Tibial nerve (tissue), 4 donors: Measurements from ENCODE around the gene ZPLD1. TPM values are rescaled to one million over a fixed set of nuclear protein-coding genes. Genes with fewer than 3 reads are reported as not detected.

Experiments
- DNase-seq, 2 donors: peaks; one replicate each; pipeline ENCODE4 v3.0.0-alpha.2; 2019; ENCODE audit warnings: low spot score in 2 of 2
- H3K27ac ChIP-seq, 4 donors: fragments of 200-600 bp; sonication (generic) in 3 of 4; one replicate each; pipeline ENCODE4 v1.5.1; 2017 to 2019; ENCODE audit warnings: mild to moderate bottlenecking in 1 of 4
- H3K27me3 ChIP-seq, 2 donors: fragments of 200-600 bp; sonication (generic) in 1 of 2; one replicate each; pipeline versions ENCODE4 v1.5.1 to v1.6.0; 2017 to 2019
- H3K36me3 ChIP-seq, 3 donors: fragments of 200-600 bp; sonication (generic); one replicate each; pipeline ENCODE4 v1.5.1; 2018 to 2019
- H3K4me1 ChIP-seq, 4 donors: fragments of 200-600 bp; sonication (generic) in 3 of 4; one replicate each; pipeline ENCODE4 v1.5.1; 2017 to 2019
- H3K4me3 ChIP-seq, 4 donors: fragments of 200-600 bp; sonication (generic) in 3 of 4; one replicate each; pipeline ENCODE4 v1.5.1; 2017 to 2019; ENCODE audit warnings: mild to moderate bottlenecking in 1 of 4, moderate library complexity in 1 of 4
- H3K9me3 ChIP-seq, 4 donors: fragments of 200-600 bp; sonication (generic) in 3 of 4; one replicate each; pipeline ENCODE4 v1.5.1; 2017 to 2019
- CTCF ChIP-seq, 5 experiments: fragments of 200-600 bp in 3 of 5; fragments of 450-650 bp in 2 of 5; sonication (generic) in 3 of 5; IDR thresholded peaks; one replicate each; pipeline ENCODE4 v1.5.1; 2016 to 2019; ENCODE audit warnings: antibody characterized with exemption in 5 of 5, mild to moderate bottlenecking in 3 of 5, moderate library complexity in 2 of 5
- EP300 ChIP-seq, 2 donors: sonication (generic); formaldehyde crosslinking; IDR thresholded peaks; one replicate each; pipeline ENCODE4 v1.6.1; 2017; ENCODE audit warnings: antibody characterized with exemption in 2 of 2, mild to moderate bottlenecking in 1 of 2
- POLR2A ChIP-seq, 2 donors: fragments of 450-650 bp; IDR thresholded peaks; one replicate each; pipeline ENCODE4 v1.6.1; 2017; ENCODE audit warnings: antibody characterized with exemption in 2 of 2, mild to moderate bottlenecking in 2 of 2, moderate library complexity in 2 of 2
- WGBS, 2 donors: methylation state at CpG; one replicate each; pipeline ENCODE4 v1.1.5; 2018; 5-methylcytosine and 5-hydroxymethylcytosine counted together
- total RNA-seq, 4 donors: library from RNA; depleted of rRNA; stranded (reverse); fragments of >200 nt; gene quantifications; one replicate each; pipeline ENCODE4 v1.1.0, GENCODE V29; 2016

The ZPLD1 gene
- total RNA-seq, result not detected

GRCh38 chr3:102434715-102435114, at the start of gene ZPLD1:
ZPLD1 (plus strand) TSS chr3:102435015; CDS start chr3:102438488, 3,473 bp downstream.
- Histone ChIP-seq H3K36me3 (peaks cover 0 to 3% (median 0%) of the 10 kb centered on the region in 3 donors), H3K4me1 (no peaks in the 10 kb centered on the region), H3K4me3 (no peak within 1 kb of the TSS), H3K27me3 (no peaks in the 10 kb centered on the region), H3K9me3 (no peaks in the 10 kb centered on the region), H3K27ac (no peak within 1 kb of the TSS)
- DNase-seq, result no peak
- TF ChIP-seq CTCF (IDR thresholded peaks at IDR 0.05), result no peak
- TF ChIP-seq EP300 (IDR thresholded peaks at IDR 0.05), result no peak
- no peak for TF ChIP-seq POLR2A (IDR thresholded peaks at IDR 0.05)

- Histone ChIP-seq H3K4me1 (no peaks in the 10 kb centered on the region), H3K27me3 (no peaks in the 10 kb centered on the region), H3K36me3 (no peaks in the 10 kb centered on the region), H3K9me3 (peaks cover 0 to under 1% (median 0%) of the 10 kb centered on the region in 4 donors), H3K4me3 (no peak overlapping the region), H3K27ac (no peak overlapping the region)
- no peak for DNase-seq
- WGBS, 2 donors, result 72 to 85% methylated on average over 7 of the region's 7 CpGs
- no peak for TF ChIP-seq EP300 (IDR thresholded peaks at IDR 0.05)
- TF ChIP-seq POLR2A (IDR thresholded peaks at IDR 0.05), result no peak
- no peak for TF ChIP-seq CTCF (IDR thresholded peaks at IDR 0.05)
Observed at GRCh38 chr3:102390171-102390864, 44.5 kb upstream of the ZPLD1 start.

GRCh38 chr3:102390916-102391315, 43.9 kb upstream of the ZPLD1 start:
- Histone ChIP-seq H3K27me3 (no peaks in the 10 kb centered on the region), H3K4me1 (no peaks in the 10 kb centered on the region), H3K27ac (no peak overlapping the region), H3K4me3 (no peak overlapping the region), H3K36me3 (no peaks in the 10 kb centered on the region), H3K9me3 (peaks cover 0 to 4% (median 0%) of the 10 kb centered on the region in 4 donors)
- DNase-seq, result no peak
- 63 to 82% methylated on average over 1 of the region's 1 CpG for WGBS, 2 donors
- no peak for TF ChIP-seq POLR2A (IDR thresholded peaks at IDR 0.05)
- TF ChIP-seq CTCF (IDR thresholded peaks at IDR 0.05), result no peak
- TF ChIP-seq EP300 (IDR thresholded peaks at IDR 0.05), result no peak

- TF ChIP-seq CTCF (IDR thresholded peaks at IDR 0.05), result no peak
- no peak for TF ChIP-seq POLR2A (IDR thresholded peaks at IDR 0.05)
- TF ChIP-seq EP300 (IDR thresholded peaks at IDR 0.05), result no peak
- H3K4me3 ChIP-seq, result no peak overlapping the region
- H3K27me3 ChIP-seq, result no peaks in the 10 kb centered on the region
- H3K27ac ChIP-seq, result no peak overlapping the region
- no peak for DNase-seq
- no peaks in the 10 kb centered on the region for H3K36me3 ChIP-seq
- peaks cover 0 to 4% (median 0%) of the 10 kb centered on the region in 4 donors for H3K9me3 ChIP-seq
- H3K4me1 ChIP-seq, result no peaks in the 10 kb centered on the region
- WGBS, 2 donors, result 49 to 50% methylated on average over 2 of the region's 2 CpGs
Observed at GRCh38 chr3:102391491-102391890, 43.3 kb upstream of the ZPLD1 start.

GRCh38 chr3:102394517-102394916, 40.3 kb upstream of the ZPLD1 start:
- Histone ChIP-seq H3K4me1 (no peaks in the 10 kb centered on the region), H3K27ac (no peak overlapping the region), H3K4me3 (no peak overlapping the region), H3K9me3 (peaks cover 0 to 4% (median 0%) of the 10 kb centered on the region in 4 donors), H3K27me3 (no peaks in the 10 kb centered on the region), H3K36me3 (no peaks in the 10 kb centered on the region)
- no peak for TF ChIP-seq EP300 (IDR thresholded peaks at IDR 0.05)
- TF ChIP-seq POLR2A (IDR thresholded peaks at IDR 0.05), result no peak
- no peak for TF ChIP-seq CTCF (IDR thresholded peaks at IDR 0.05)
- no peak for DNase-seq
- 72 to 83% methylated on average over 1 of the region's 1 CpG for WGBS, 2 donors
